Measurements from ENCODE around the gene OCA2. TPM values are rescaled to one million over a fixed set of nuclear protein-coding genes. Genes with fewer than 3 reads are reported as not detected.

OCA2 gene
- polyA plus RNA-seq, 1 donor (not counting 4 experiments of a cell fraction or from before 2014, with no cell fraction given), result 0.05 TPM

- H3K36me3 ChIP-seq (ENCODE audit: control insufficient read depth in 2 of 2, extremely low read depth in 1 of 2, insufficient read depth in 2 of 2, low read length in 2 of 2), result no peaks in the 10 kb centered on the region
- no peaks in the 10 kb centered on the region for H4K20me1 ChIP-seq (ENCODE audit: control insufficient read depth, extremely low read depth, insufficient read depth, low read length)
- TF ChIP-seq, protein P1, sequence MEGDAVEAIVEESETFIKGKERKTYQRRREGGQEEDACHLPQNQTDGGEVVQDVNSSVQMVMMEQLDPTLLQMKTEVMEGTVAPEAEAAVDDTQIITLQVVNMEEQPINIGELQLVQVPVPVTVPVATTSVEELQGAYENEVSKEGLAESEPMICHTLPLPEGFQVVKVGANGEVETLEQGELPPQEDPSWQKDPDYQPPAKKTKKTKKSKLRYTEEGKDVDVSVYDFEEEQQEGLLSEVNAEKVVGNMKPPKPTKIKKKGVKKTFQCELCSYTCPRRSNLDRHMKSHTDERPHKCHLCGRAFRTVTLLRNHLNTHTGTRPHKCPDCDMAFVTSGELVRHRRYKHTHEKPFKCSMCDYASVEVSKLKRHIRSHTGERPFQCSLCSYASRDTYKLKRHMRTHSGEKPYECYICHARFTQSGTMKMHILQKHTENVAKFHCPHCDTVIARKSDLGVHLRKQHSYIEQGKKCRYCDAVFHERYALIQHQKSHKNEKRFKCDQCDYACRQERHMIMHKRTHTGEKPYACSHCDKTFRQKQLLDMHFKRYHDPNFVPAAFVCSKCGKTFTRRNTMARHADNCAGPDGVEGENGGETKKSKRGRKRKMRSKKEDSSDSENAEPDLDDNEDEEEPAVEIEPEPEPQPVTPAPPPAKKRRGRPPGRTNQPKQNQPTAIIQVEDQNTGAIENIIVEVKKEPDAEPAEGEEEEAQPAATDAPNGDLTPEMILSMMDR (optimal IDR thresholded peaks at IDR 0.05 in 1 of 3, IDR thresholded peaks at IDR 0.05 in 1 of 3, conservative IDR thresholded peaks at IDR 0.05 in 1 of 3; ENCODE audit: extremely low read depth in 1 of 3, insufficient read depth in 2 of 3, low read length in 3 of 3), result no peak
- no peak for TF ChIP-seq EZH2 (IDR thresholded peaks at IDR 0.05; ENCODE audit: low read length)
- H3K4me2 ChIP-seq (ENCODE audit: control insufficient read depth, extremely low read depth, insufficient read depth, low read depth, low read length), result no peak overlapping the region
- H3K9me1 ChIP-seq (ENCODE audit: control insufficient read depth, extremely low read depth, insufficient read depth, low read length), result no peaks in the 10 kb centered on the region
- H3K4me1 ChIP-seq (ENCODE audit: control insufficient read depth, extremely low read depth, insufficient read depth, low read length), result no peaks in the 10 kb centered on the region
- FAIRE-seq (no peak), DNase-seq (ENCODE audit: low read depth, low spot score) (no peak)
- H2AFZ ChIP-seq (ENCODE audit: control insufficient read depth, low read length), result no peak overlapping the region
- no peak overlapping the region for H3K9ac ChIP-seq (ENCODE audit: control insufficient read depth, extremely low read depth, insufficient read depth, low read length)
- dilution Hi-C loops (cut with MboI; ENCODE audit: extremely low pct_ligation_motif_present, low sequenced_read_pairs), result no loop called here
- H3K4me3 ChIP-seq (ENCODE audit: control insufficient read depth in 2 of 3, extremely low read depth in 1 of 3, insufficient read depth in 2 of 3, low read depth in 1 of 3, low read length in 3 of 3), result no peak overlapping the region
- H3K79me2 ChIP-seq (ENCODE audit: control insufficient read depth, insufficient read depth, low read length), result no peaks in the 10 kb centered on the region
- no peaks in the 10 kb centered on the region for H3K27me3 ChIP-seq (ENCODE audit: control insufficient read depth, extremely low read depth, insufficient read depth, low read length)
- H3K27ac ChIP-seq (ENCODE audit: control insufficient read depth, insufficient read depth, low read length), result no peak overlapping the region
- H3K9me3 ChIP-seq (ENCODE audit: control insufficient read depth, low read depth, low read length), result peaks cover 2% of the 10 kb centered on the region
These were observed 335.6 kb downstream of the OCA2 start for GRCh38 chr15:27763514-27763913.

DNA sequence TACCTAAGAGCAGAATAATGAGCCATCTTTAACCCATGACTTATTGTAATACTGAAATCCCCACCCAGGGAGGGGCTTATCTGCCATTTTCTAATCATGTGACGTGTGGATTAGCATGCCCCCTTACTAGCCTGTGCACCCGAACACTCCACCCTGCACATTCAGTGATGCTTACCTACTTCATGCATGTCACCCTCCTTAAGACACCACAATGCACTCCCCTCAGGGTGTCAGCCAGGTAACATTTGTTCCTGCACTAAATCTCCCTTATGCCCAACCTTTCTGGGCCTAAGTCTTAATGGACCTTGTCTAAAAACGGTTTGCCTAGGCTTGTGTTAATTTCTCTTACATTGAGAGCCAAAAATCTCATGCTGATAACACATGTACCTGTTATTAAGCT, 336.6 kb downstream of the OCA2 start:
- Histone ChIP-seq H3K4me1 (ENCODE audit: control insufficient read depth, extremely low read depth, insufficient read depth, low read length) (no peaks in the 10 kb centered on the region), H3K27ac (ENCODE audit: control insufficient read depth, insufficient read depth, low read length) (no peak overlapping the region), H2AFZ (ENCODE audit: control insufficient read depth, low read length) (no peak overlapping the region), H3K36me3 (ENCODE audit: control insufficient read depth in 2 of 2, extremely low read depth in 1 of 2, insufficient read depth in 2 of 2, low read length in 2 of 2) (no peaks in the 10 kb centered on the region), H3K9me3 (ENCODE audit: control insufficient read depth, low read depth, low read length) (peaks cover 2% of the 10 kb centered on the region), H3K79me2 (ENCODE audit: control insufficient read depth, insufficient read depth, low read length) (no peaks in the 10 kb centered on the region), H4K20me1 (ENCODE audit: control insufficient read depth, extremely low read depth, insufficient read depth, low read length) (no peaks in the 10 kb centered on the region), H3K9me1 (ENCODE audit: control insufficient read depth, extremely low read depth, insufficient read depth, low read length) (no peaks in the 10 kb centered on the region), H3K9ac (ENCODE audit: control insufficient read depth, extremely low read depth, insufficient read depth, low read length) (no peak overlapping the region), H3K27me3 (ENCODE audit: control insufficient read depth, extremely low read depth, insufficient read depth, low read length) (no peaks in the 10 kb centered on the region), H3K4me2 (ENCODE audit: control insufficient read depth, extremely low read depth, insufficient read depth, low read depth, low read length) (no peak overlapping the region), H3K4me3 (ENCODE audit: control insufficient read depth in 2 of 3, extremely low read depth in 1 of 3, insufficient read depth in 2 of 3, low read depth in 1 of 3, low read length in 3 of 3) (no peak overlapping the region)
- no peak for TF ChIP-seq EZH2 (IDR thresholded peaks at IDR 0.05; ENCODE audit: low read length)
- TF ChIP-seq, protein P1 (optimal IDR thresholded peaks at IDR 0.05 in 1 of 3, IDR thresholded peaks at IDR 0.05 in 1 of 3, conservative IDR thresholded peaks at IDR 0.05 in 1 of 3; ENCODE audit: extremely low read depth in 1 of 3, insufficient read depth in 2 of 3, low read length in 3 of 3), result no peak
- dilution Hi-C loops (cut with MboI; ENCODE audit: extremely low pct_ligation_motif_present, low sequenced_read_pairs), result no loop called here
- DNase-seq (ENCODE audit: low read depth, low spot score), result no peak
- no peak for FAIRE-seq
